Neural progenitor cell (in vitro differentiated cells): ENCODE data around the gene NFIA. TPM values are rescaled to one million over a fixed set of nuclear protein-coding genes. Genes with fewer than 3 reads are reported as not detected.

Experiments used
- DNase-seq: peaks from one replicate; pipeline ENCODE4 v3.0.0-alpha.2; 2016; ENCODE audit warnings: low spot score
- H2AFZ ChIP-seq: fragments of 200-600 bp; sonication (generic); replicated peaks from 2 replicates; pipeline ENCODE4 v1.6.1; 2016; ENCODE audit warnings: antibody characterized with exemption
- H3F3A ChIP-seq: fragments of 200-600 bp; sonication (generic); 2 replicates; pipeline ENCODE4 v1.6.1; 2016; ENCODE audit warnings: antibody characterized with exemption, low read depth
- H3K27ac ChIP-seq: fragments of 200-600 bp; sonication (generic); 2 replicates; pipeline ENCODE4 v1.5.1; 2016; ENCODE audit warnings: mild to moderate bottlenecking
- H3K27me3 ChIP-seq: fragments of 200-600 bp; sonication (generic); 2 replicates; pipeline ENCODE4 v1.6.1; 2016; ENCODE audit warnings: mild to moderate bottlenecking, moderate library complexity
- H3K36me3 ChIP-seq: fragments of 200-600 bp; sonication (generic); 2 replicates; pipeline ENCODE4 v1.5.1; 2016
- H3K4me1 ChIP-seq: fragments of 200-600 bp; sonication (generic); 2 replicates; pipeline ENCODE4 v1.6.1; 2016; ENCODE audit warnings: mixed run types
- H3K4me2 ChIP-seq: fragments of 200-600 bp; sonication (generic); 2 replicates; pipeline ENCODE4 v1.6.1; 2016
- H3K4me3 ChIP-seq: fragments of 200-600 bp; sonication (generic); 2 replicates; pipeline ENCODE4 v1.5.1; 2016
- H3K79me2 ChIP-seq: fragments of 200-600 bp; sonication (generic); 2 replicates; pipeline ENCODE4 v1.6.1; 2016; ENCODE audit warnings: low read depth
- H3K9ac ChIP-seq: fragments of 200-600 bp; sonication (generic); 2 replicates; pipeline ENCODE4 v1.6.1; 2016
- H3K9me3 ChIP-seq: fragments of 200-600 bp; sonication (generic); 2 replicates; pipeline ENCODE4 v1.5.1; 2016; ENCODE audit warnings: low read depth
- H4K20me1 ChIP-seq: fragments of 200-600 bp; sonication (generic); 2 replicates; pipeline ENCODE4 v1.6.1; 2016; ENCODE audit warnings: low read depth
- H3K27ac Mint-ChIP-seq: 3 replicates; pipeline ENCODE4 v1.8.0; 2021; ENCODE audit warnings: mixed read lengths
- H3K27me3 Mint-ChIP-seq: 2 replicates; pipeline ENCODE4 v1.8.0; 2022; ENCODE audit warnings: low read depth, mild to moderate bottlenecking, inconsistent platforms, moderate library complexity, mixed read lengths; ENCODE audit not compliant: insufficient read depth
- H3K36me3 Mint-ChIP-seq: 3 replicates; pipeline ENCODE4 v1.8.0; 2021; ENCODE audit warnings: mixed read lengths
- H3K4me1 Mint-ChIP-seq: 3 replicates; pipeline ENCODE4 v1.8.0; 2021; ENCODE audit warnings: mixed read lengths
- H3K4me3 Mint-ChIP-seq: 3 replicates; pipeline ENCODE4 v1.8.0; 2021; ENCODE audit warnings: mild to moderate bottlenecking, moderate library complexity, mixed read lengths
- H3K9me3 Mint-ChIP-seq: 3 replicates; pipeline ENCODE4 v1.8.0; 2020; ENCODE audit warnings: mixed read lengths
- CTCF ChIP-seq: fragments of 200-600 bp; sonication (generic); IDR thresholded peaks from 2 replicates; pipeline ENCODE4 v1.5.1; 2017; ENCODE audit warnings: antibody characterized with exemption, mild to moderate bottlenecking
- EZH2 ChIP-seq: fragments of 200-600 bp; sonication (generic); IDR thresholded peaks from 2 replicates; pipeline ENCODE4 v1.6.1; 2017; ENCODE audit warnings: antibody characterized with exemption, mild to moderate bottlenecking, moderate library complexity
- EZH2phosphoT487 ChIP-seq: fragments of 200-600 bp; sonication (generic); IDR thresholded peaks from 2 replicates; pipeline ENCODE4 v1.6.1; 2017; ENCODE audit warnings: antibody characterized with exemption
- total RNA-seq: library from RNA; depleted of rRNA; stranded (reverse); fragments of >200 nt; gene quantifications from 2 replicates; pipeline ENCODE4 v1.2.3, GENCODE V29; 2015; ENCODE audit warnings: low replicate concordance

NFIA gene
- total RNA-seq, 1 donor from 2014 or later: 5.3 TPM

- no peaks in the 10 kb centered on the region for H3F3A ChIP-seq
- no peaks in the 10 kb centered on the region for H3K79me2 ChIP-seq
- no peak overlapping the region for H3K4me2 ChIP-seq
- no peaks in the 10 kb centered on the region for H3K27me3 ChIP-seq
- H4K20me1 ChIP-seq: no peaks in the 10 kb centered on the region
- H3K36me3 ChIP-seq: no peaks in the 10 kb centered on the region
- Mint-ChIP-seq H3K27ac (no peak overlapping the region), H3K4me1 (peaks cover 49% of the 10 kb centered on the region), H3K27me3 (peaks cover 10% of the 10 kb centered on the region), H3K9me3 (no peaks in the 10 kb centered on the region), H3K4me3 (no peak overlapping the region), H3K36me3 (peaks cover 2% of the 10 kb centered on the region)
- H3K9me3 ChIP-seq: no peaks in the 10 kb centered on the region
- H3K4me1 ChIP-seq: peaks cover 43% of the 10 kb centered on the region
- TF ChIP-seq CTCF: no peak
- no peak for TF ChIP-seq EZH2phosphoT487
- TF ChIP-seq EZH2: no peak
- DNase-seq: no peak
- H2AFZ ChIP-seq: no peak overlapping the region
- no peak overlapping the region for H3K4me3 ChIP-seq
- no peak overlapping the region for H3K9ac ChIP-seq
- no peak overlapping the region for H3K27ac ChIP-seq
Observed at GRCh38 chr1:61287014-61287413, 204.7 kb downstream of the NFIA start.

- no peak for TF ChIP-seq EZH2
- TF ChIP-seq CTCF: no peak
- TF ChIP-seq EZH2phosphoT487: no peak
- H3K27ac Mint-ChIP-seq: no peak overlapping the region
- no peaks in the 10 kb centered on the region for H3K27me3 ChIP-seq
- H3K36me3 ChIP-seq: no peaks in the 10 kb centered on the region
- H3K4me1 Mint-ChIP-seq: peaks cover 43% of the 10 kb centered on the region
- no peaks in the 10 kb centered on the region for H3K79me2 ChIP-seq
- no peak overlapping the region for H3K4me2 ChIP-seq
- H3K36me3 Mint-ChIP-seq: peaks cover 2% of the 10 kb centered on the region
- H3K4me3 ChIP-seq: no peak overlapping the region
- no peak overlapping the region for H3K27ac ChIP-seq
- H3K9me3 ChIP-seq: no peaks in the 10 kb centered on the region
- H4K20me1 ChIP-seq: no peaks in the 10 kb centered on the region
- no peak for DNase-seq
- H3F3A ChIP-seq: no peaks in the 10 kb centered on the region
- no peak overlapping the region for H3K4me3 Mint-ChIP-seq
- H3K27me3 Mint-ChIP-seq: peaks cover 10% of the 10 kb centered on the region
- H3K9me3 Mint-ChIP-seq: no peaks in the 10 kb centered on the region
- H3K4me1 ChIP-seq: peaks cover 37% of the 10 kb centered on the region
- H2AFZ ChIP-seq: no peak overlapping the region
- H3K9ac ChIP-seq: no peak overlapping the region
Observed at GRCh38 chr1:61287734-61288133, 205.4 kb downstream of the NFIA start.

- Histone ChIP-seq H4K20me1 (no peaks in the 10 kb centered on the region), H3K4me1 (peaks cover 25% of the 10 kb centered on the region), H3K36me3 (no peaks in the 10 kb centered on the region), H3K4me3 (no peak overlapping the region), H3K27ac (no peak overlapping the region), H2AFZ (no peak overlapping the region), H3K79me2 (no peaks in the 10 kb centered on the region), H3K27me3 (no peaks in the 10 kb centered on the region), H3K9ac (no peak overlapping the region), H3K4me2 (no peak overlapping the region), H3F3A (no peaks in the 10 kb centered on the region), H3K9me3 (no peaks in the 10 kb centered on the region)
- no peaks in the 10 kb centered on the region for H3K9me3 Mint-ChIP-seq
- DNase-seq: no peak
- peaks cover 2% of the 10 kb centered on the region for H3K36me3 Mint-ChIP-seq
- H3K4me3 Mint-ChIP-seq: no peak overlapping the region
- H3K4me1 Mint-ChIP-seq: peaks cover 29% of the 10 kb centered on the region
- no peak overlapping the region for H3K27ac Mint-ChIP-seq
- H3K27me3 Mint-ChIP-seq: peaks cover 9% of the 10 kb centered on the region
- TF ChIP-seq EZH2 (no peak), CTCF (no peak), EZH2phosphoT487 (no peak)
Observed at GRCh38 chr1:61289232-61290098, 207.1 kb downstream of the NFIA start.
